GM18505 (cell line): Measurements from ENCODE around the gene MACROD1.

Experiments
- ATAC-seq: cut with Tn5 transposase; IDR thresholded peaks from one replicate; pipeline ENCODE4 v1.9.1; 2021; ENCODE audit not compliant: unreplicated experiment
- POLR2A ChIP-seq: IDR thresholded peaks from 4 replicates; pipeline ENCODE4 v1.6.1; 2011; ENCODE audit warnings: borderline replicate concordance; ENCODE audit not compliant: insufficient read depth, insufficient read length; ENCODE audit errors: extremely low read depth

Gene MACROD1

DNA sequence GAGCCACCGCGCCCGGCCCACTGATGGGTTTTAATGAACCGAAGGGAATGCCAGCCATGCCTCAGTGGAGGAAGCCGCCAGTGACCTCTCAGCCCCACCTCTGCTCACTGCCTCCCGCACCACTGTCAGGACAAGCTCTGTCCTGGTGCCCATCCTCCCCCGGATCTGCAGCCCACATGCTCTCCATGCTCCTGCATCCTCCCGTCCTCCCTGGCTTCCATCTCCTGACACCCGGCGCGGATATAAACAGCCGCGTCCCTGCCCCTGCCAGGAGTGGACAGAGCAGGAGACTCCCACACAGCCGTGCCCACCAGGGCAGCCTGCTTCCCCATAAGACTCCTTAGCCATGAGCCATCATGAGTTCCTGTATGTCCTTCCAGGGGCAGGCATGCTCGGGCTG, 26.9 kb downstream of the MACROD1 start:
- no peak for TF ChIP-seq POLR2A
- ATAC-seq, result no peak

GRCh38 chr11:64138398-64138797, 27.5 kb downstream of the MACROD1 start:
- no peak for TF ChIP-seq POLR2A
- ATAC-seq, result no peak

GRCh38 chr11:64136765-64137441, 29.0 kb downstream of the MACROD1 start:
- no peak for ATAC-seq
- TF ChIP-seq POLR2A, result no peak

GRCh38 chr11:64135711-64136110, 30.2 kb downstream of the MACROD1 start:
- no peak for ATAC-seq
- no peak for TF ChIP-seq POLR2A

DNA sequence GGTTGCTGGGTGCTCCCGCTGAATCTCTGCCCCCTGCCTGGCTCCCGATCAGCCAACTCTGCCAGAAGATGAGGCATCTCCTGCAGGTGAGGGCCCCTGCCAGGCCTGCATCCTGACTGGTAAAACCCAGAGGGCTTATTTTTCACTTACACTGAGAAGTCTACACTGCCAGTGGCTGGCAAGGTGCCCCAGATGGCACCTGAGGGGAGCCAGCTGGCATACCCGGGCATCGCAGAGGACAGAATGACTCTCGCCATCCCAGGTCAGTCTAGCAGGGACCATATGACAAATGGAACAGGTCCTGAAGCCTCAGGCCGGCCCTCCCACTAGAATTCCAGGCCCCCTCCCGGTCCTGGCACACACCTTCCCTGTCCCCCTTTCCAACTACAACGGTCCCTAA, 30.9 kb downstream of the MACROD1 start:
- TF ChIP-seq POLR2A, result no peak
- ATAC-seq, result no peak

DNA sequence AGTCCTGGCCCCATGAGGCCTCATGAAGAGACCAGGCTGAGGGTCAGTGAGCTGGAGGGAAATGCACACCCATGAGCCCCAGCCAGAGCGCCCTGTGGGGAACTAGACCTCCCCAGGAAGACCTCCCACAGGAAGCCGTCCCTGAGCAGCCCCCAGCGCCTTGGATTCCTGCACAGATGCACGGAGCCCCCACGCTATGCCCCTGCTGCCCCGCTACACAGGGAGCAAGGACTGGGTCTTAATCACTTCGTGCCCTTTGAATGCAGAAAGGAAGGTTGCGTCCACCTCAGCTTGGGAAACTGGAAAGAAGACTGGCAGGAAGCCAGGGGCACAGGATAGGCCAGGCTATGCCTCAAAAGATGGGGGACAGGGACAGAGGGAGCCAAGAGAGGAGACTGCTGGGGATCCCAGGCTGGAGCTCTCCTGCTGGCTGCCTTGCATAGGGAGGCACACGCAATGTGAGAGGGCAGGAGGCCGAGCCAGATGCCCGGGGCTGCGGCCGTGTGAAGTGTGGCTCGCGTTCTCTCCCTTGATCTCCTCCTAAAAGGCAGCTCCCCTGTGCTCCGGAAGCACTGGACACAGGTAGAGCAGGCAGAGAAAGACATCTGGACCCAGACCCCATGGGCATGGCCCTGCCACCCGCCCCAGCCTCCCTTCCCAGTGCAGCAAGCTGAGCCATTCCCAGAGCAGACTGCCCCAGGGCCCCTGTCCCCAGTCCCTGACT, 32.8 kb downstream of the MACROD1 start:
- no peak for TF ChIP-seq POLR2A
- no peak for ATAC-seq

- no peak for TF ChIP-seq POLR2A
These were observed 33.6 kb downstream of the MACROD1 start for GRCh38 chr11:64132191-64132771.

DNA sequence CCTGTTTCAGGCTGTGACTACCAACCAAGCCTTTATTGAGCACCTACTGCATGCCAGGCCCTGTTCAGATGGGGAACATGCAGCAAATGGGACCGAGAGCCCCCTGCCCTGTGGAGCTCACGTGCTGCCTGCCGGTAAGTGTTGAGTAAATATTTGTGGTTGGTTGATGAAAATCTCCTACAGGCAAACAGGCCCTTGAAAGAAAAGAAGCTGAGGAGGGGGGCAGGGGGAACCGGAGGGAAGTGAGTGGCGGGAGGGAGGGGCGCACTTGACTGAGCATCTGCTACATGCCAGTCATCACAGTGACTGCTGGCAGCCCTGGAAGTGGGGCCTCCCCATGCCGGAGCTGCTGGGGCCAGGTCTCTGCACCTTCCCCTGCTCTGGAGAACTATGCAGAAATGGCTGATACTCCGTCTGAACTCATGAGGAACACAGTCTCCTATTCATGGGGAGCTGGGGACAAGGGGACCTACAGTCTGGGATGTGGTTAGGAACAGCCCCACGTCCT, 34.2 kb downstream of the MACROD1 start:
- ATAC-seq, result no peak

More at GRCh38 chr11:64132191-64132771, 33.6 kb downstream of the MACROD1 start:
- ATAC-seq, result no peak

GRCh38 chr11:64130618-64131017, 35.3 kb downstream of the MACROD1 start:
- ATAC-seq, result no peak
- no peak for TF ChIP-seq POLR2A

More for the DNA sequence above, 34.2 kb downstream of the MACROD1 start:
- no peak for TF ChIP-seq POLR2A

GRCh38 chr11:64129403-64129802, 36.5 kb downstream of the MACROD1 start:
- no peak for ATAC-seq
- TF ChIP-seq POLR2A, result no peak

- no peak for TF ChIP-seq POLR2A
- ATAC-seq, result no peak
These were observed 37.5 kb downstream of the MACROD1 start for GRCh38 chr11:64128255-64129006.

GRCh38 chr11:64127267-64128072, 38.4 kb downstream of the MACROD1 start:
- no peak for ATAC-seq
- TF ChIP-seq POLR2A, result no peak
